ENCODE measurements around the gene DAZL.
A peak's percentile ranks its signal among the peaks of the same experiment; 100 is the strongest.
"Not testable (repeated sequence)": the region's sequence is repeated elsewhere in the genome, so short reads cannot be mapped to it uniquely, and the experiment has no call there.

DAZL gene, protein sequence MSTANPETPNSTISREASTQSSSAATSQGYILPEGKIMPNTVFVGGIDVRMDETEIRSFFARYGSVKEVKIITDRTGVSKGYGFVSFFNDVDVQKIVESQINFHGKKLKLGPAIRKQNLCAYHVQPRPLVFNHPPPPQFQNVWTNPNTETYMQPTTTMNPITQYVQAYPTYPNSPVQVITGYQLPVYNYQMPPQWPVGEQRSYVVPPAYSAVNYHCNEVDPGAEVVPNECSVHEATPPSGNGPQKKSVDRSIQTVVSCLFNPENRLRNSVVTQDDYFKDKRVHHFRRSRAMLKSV

DNA sequence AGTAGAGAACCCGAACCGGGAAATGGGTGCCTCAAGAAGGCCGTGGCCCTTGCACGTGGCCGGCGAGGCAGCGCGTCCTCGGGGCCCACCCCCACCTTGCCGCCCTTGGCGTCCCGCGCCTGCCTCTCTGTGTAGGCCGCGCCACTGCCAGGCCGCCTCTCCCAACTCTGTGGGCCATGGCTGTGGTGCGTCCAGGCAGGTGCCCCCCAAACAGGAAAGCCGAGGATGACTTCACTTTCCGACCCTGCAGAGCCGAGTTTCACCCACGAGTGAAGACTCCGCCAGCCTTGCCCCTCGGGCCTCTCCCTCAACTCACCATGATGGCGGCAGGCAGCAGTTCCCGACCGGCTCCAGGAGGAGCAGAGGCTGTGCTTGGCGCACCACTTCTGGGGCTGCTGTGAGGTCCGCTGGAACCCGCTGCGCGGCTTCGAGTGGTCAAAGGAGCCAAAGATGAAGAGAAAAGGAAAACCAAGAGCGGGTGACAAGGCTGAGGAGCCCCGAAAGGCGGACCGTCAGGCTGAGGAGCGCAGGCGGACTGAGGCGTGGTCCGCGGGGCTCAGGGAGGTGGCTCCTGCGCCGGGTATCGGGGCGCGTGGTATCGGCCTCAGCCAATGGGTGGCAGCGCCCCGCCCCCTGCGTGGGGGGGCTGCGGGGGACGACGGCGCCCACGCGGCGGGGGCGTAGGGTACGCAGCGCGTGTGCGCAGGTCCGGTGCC, at the start of gene DAZL:
TSS of gene DAZL (minus strand) at position 537 of the 716 bp plus-strand sequence. CDS start at position 319, 218 bp downstream.
- Mint-ChIP-seq H3K9me3 (no peaks in the 10 kb centered on the region), H3K27me3 (no peaks in the 10 kb centered on the region), H3K36me3 (no peaks in the 10 kb centered on the region), H3K27ac (peak within 1 kb of the TSS; percentile 38), H3K4me3 (no peak within 1 kb of the TSS), H3K4me1 (peaks cover 8% of the 10 kb centered on the region)
- ATAC-seq (ENCODE audit: low read depth), result no peak
- DNase-seq (ENCODE audit: low spot score in 2 of 2), result no peak

DNA sequence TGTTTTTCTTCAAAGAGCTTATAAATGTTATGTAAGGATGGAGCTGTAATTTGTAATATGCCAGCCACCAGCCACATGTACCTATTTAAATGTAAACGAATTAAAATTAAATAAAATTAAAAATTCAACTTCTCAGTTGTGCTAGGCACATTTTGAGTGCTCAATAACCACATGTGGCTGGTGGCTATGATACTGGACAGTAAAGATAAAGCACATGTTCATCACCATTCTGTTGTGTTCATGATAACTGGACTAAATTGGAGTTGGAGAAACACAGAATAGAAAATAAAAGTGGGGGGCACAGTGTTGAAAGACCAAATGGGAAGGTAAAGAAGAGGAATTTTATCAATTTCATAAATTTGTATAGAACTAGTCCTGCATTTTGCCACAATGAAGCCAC, 49.8 kb upstream of the DAZL start:
- no peak overlapping the region for H3K4me3 Mint-ChIP-seq
- H3K9me3 Mint-ChIP-seq, result no peaks in the 10 kb centered on the region
- H3K27ac Mint-ChIP-seq, result no peak overlapping the region
- DNase-seq (ENCODE audit: low spot score in 2 of 2), result no peak
- no peaks in the 10 kb centered on the region for H3K4me1 Mint-ChIP-seq
- peaks cover 4% of the 10 kb centered on the region for H3K27me3 Mint-ChIP-seq
- ATAC-seq (ENCODE audit: low read depth), result no peak
- H3K36me3 Mint-ChIP-seq, result no peaks in the 10 kb centered on the region

DNA sequence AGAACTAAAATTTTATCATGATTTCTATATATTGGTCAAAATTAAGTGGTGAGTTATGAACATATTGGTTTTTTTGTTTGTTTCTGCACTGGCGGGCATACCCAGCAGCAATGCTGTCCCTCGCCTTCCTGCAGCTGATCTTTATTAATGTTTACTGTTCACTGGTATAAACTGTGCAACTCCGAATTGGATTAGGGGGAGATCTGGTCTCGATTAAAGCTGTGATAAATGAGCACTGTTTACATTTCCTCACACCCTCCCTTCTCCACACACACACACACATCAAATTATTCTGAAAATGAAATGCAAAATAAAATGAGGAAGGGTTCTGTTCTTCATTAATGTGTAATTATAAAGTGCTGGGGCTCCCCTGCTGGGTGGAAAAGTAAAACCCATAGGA, 48.5 kb upstream of the DAZL start:
- H3K4me1 Mint-ChIP-seq, result no peaks in the 10 kb centered on the region
- no peaks in the 10 kb centered on the region for H3K9me3 Mint-ChIP-seq
- H3K4me3 Mint-ChIP-seq, result no peak overlapping the region
- peaks cover 4% of the 10 kb centered on the region for H3K27me3 Mint-ChIP-seq
- H3K36me3 Mint-ChIP-seq, result no peaks in the 10 kb centered on the region
- no peak overlapping the region for H3K27ac Mint-ChIP-seq
- no peak for ATAC-seq (ENCODE audit: low read depth)
- no peak for DNase-seq (ENCODE audit: low spot score in 2 of 2)

DNA sequence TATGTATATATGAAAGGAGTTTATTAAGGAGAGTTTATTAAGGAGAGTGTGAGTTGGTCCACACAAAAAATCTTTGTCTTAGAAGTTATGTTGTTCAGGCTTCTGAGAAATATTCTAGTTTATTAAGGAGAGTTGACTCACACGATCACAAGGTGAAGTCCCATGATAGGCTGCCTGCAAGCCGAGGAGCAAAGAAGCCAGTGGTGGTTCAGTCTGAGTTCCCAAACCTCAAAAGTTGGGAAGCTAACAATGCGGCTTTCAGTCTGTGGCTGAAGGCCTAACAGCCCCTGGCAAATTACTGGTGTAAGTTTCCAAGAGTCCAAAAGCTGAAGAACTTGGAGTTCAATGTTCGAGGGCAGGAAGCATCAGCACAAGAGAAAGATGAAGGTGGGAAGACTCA, 42.4 kb upstream of the DAZL start:
- H3K36me3 Mint-ChIP-seq, result no peaks in the 10 kb centered on the region

DNA sequence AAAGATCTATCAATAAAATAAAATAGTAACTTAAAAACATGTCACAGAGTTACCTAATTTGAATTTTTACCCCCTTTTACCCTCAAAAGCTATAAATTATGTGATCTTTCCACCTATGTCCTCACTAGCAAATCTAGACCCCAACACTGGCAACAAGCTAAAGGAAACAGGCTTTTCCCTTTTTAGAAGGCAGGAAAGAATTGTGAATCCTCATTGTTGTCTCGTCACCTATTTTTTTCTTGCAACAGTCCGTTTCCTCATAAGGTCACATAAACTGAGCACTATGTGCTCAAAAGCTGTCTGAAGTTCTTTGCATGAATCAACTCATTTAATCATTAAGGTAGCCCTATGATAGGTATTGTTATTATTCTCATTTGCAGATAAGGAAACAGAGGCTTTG, 34.6 kb upstream of the DAZL start:
- Mint-ChIP-seq H3K27me3 (peaks cover 1% of the 10 kb centered on the region), H3K4me3 (no peak overlapping the region), H3K27ac (no peak overlapping the region), H3K36me3 (no peaks in the 10 kb centered on the region), H3K9me3 (peaks cover 1% of the 10 kb centered on the region), H3K4me1 (no peaks in the 10 kb centered on the region)
- no peak for ATAC-seq (ENCODE audit: low read depth)
- DNase-seq (ENCODE audit: low spot score in 2 of 2), result no peak

More for the DNA sequence above, 42.4 kb upstream of the DAZL start:
- Mint-ChIP-seq H3K27me3 (no peaks in the 10 kb centered on the region), H3K27ac (no peak overlapping the region), H3K4me3 (no peak overlapping the region), H3K4me1 (no peaks in the 10 kb centered on the region), H3K9me3 (no peaks in the 10 kb centered on the region)
- no peak for DNase-seq (ENCODE audit: low spot score in 2 of 2)
- ATAC-seq (ENCODE audit: low read depth), result no peak

DNA sequence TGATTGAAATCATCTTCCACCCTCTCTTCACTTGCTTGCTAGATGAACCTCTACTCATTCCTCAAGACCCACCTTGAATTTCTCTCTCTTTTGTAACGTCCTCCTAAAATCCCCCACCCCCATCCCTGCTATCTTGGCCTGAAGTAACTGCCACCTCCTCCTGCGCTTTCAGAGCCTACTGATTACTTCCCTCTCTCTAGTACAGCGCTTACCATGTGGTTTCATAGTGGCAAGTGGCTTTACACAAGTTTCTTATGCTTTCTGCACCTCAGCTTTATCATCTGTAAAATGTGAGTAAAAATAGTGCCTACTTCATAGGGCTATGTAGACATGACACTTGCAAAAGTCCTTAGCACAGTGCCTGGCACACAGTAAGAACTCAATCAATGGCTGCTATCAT, 28.7 kb upstream of the DAZL start:
- ATAC-seq (ENCODE audit: low read depth) (no peak), DNase-seq (ENCODE audit: low spot score in 2 of 2) (no peak)
- H3K4me1 Mint-ChIP-seq, result peaks cover 5% of the 10 kb centered on the region
- H3K27ac Mint-ChIP-seq, result no peak overlapping the region
- H3K4me3 Mint-ChIP-seq, result no peak overlapping the region
- H3K9me3 Mint-ChIP-seq, result peaks cover 1% of the 10 kb centered on the region
- peaks cover 3% of the 10 kb centered on the region for H3K27me3 Mint-ChIP-seq
- no peaks in the 10 kb centered on the region for H3K36me3 Mint-ChIP-seq

DNA sequence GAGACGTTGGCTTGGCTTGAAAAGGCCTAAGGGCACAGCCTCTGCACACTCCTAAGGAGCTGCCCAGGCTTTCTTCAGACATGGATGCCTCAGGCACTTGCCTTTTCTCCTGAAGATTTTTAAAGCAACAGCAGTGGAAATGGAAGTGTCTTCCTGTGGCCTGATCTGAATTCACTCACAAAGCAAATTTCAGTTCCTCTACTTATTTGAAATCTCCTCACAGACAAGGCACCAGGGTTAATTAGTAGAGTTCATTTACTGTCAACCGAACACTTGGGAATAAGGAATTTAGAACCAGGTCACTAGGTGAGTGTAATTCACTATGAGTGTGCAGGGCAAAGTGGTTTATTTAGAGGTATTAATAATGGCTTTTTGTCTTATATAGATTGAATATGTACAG, 27.2 kb upstream of the DAZL start:
- H3K4me1 Mint-ChIP-seq, result peaks cover 5% of the 10 kb centered on the region
- H3K4me3 Mint-ChIP-seq, result no peak overlapping the region
- no peak for ATAC-seq (ENCODE audit: low read depth)
- peaks cover 1% of the 10 kb centered on the region for H3K9me3 Mint-ChIP-seq
- DNase-seq (ENCODE audit: low spot score in 2 of 2), result no peak
- H3K36me3 Mint-ChIP-seq, result no peaks in the 10 kb centered on the region
- H3K27ac Mint-ChIP-seq, result no peak overlapping the region
- H3K27me3 Mint-ChIP-seq, result peaks cover 2% of the 10 kb centered on the region

DNA sequence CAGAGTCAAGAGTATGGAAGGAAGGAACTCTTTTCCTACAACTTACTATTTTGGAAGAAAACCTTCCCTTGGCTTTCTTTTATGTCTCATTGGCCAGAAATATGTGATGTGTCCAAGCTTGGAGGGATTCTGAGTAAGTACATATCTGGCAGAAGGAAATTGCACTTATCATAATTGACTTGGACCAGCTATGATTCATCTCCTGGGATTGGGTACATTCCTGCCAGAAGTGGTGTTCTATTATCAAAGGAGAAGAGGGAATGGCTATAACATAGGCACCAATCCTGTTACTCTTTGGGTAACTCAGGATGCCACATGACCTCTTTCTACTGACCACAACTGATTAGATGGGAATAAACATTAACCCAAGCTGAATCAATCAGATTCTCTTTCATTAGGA, 13.5 kb upstream of the DAZL start:
- Mint-ChIP-seq H3K4me1 (peaks cover 6% of the 10 kb centered on the region), H3K36me3 (peaks cover 7% of the 10 kb centered on the region), H3K4me3 (no peak overlapping the region), H3K27me3 (peaks cover 2% of the 10 kb centered on the region), H3K9me3 (peaks cover 3% of the 10 kb centered on the region), H3K27ac (no peak overlapping the region)
- ATAC-seq (ENCODE audit: low read depth) (no peak), DNase-seq (ENCODE audit: low spot score in 2 of 2) (no peak)

DNA sequence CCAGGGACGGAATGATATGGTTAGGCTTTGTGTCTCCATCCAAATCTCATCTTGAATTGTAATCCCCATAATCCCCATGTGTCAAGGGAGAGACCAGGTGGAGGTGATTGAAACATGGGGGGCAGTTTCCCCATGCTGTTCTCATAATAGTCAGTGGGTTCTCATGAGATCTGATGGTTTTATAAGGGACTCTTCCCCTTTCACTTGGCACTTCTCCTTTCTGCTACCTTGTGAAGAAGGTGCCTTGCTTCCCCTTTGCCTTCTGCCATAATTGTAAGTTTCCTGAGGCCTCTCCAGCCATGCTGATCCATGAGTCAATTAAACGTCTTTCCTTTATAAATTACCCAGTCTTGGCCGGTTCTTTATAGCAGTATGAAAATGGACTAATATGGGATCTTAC, 11.9 kb upstream of the DAZL start:
- H3K4me1 Mint-ChIP-seq, H3K4me3 Mint-ChIP-seq: not testable (repeated sequence)

DNA sequence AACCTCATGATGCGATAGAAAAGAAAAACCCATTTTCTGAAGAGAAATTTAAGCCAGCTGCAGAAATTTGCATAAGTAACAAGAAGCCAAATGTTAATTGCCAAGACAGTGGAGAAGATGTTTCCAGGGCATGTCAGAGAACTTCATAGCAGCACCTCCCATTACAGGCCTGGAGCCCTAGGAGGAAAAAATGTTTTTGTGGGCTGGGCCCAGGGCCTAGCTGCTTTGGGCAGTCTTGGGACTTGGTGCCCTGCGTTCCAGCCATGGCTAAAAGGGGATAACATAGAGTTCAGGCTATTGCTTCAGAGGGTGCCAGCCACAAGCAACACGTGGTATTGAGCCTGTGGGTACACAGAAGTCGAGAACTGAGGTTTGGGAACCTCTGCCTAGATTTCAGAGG, 10.9 kb upstream of the DAZL start:
- ATAC-seq (ENCODE audit: low read depth), result no peak

More for the DNA sequence above, 11.9 kb upstream of the DAZL start:
- H3K36me3 Mint-ChIP-seq; DNase-seq (ENCODE audit: low spot score in 2 of 2); H3K9me3 Mint-ChIP-seq; H3K27ac Mint-ChIP-seq; H3K27me3 Mint-ChIP-seq: not testable (repeated sequence)
- ATAC-seq (ENCODE audit: low read depth), result peak; percentile 38

DNA sequence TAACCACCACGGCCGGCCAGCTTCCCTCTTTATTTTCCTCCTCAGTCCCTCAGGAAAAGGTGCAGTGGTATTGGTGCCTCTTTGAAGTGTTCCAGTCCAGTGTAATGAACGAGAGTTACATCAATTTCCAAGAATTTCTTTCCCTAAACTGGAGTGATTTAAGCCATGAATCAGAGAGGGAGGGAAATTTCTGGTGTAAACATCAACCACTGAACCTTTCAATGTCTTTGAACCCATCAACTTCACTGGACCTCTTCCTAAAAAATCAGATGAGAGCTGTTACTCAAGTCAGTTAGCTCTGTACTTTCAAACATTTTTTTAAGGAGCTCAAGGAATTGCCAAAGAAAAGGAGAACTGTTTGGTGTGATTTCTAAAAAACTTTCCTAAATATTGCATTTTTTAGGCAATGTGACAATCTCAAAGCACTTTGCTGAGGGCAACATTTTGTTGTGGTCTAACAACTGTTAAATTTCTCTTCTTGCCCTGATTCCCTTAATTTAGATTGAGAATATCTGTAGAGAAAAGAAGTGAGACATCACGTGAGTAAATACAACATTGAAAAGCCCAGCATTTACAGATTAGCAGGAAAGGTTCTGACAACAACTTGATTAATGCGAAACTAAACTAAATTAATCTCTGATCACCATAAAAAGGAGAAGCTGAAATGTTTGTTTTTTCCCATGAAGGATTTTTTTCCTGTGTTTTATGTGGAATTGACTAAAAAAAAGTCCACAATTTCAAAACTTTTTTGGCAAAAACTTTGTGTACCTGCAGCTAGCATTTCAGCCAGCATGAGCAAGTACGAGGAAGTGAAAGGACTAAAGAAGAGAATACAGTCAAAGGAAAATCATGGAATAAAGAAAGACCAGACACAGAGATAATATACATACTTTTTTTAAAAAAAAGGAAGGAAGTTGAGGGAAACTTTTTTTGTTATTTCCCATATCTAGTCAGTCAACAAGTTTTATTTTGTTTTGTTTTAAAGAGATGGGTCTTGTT, 9.1 kb upstream of the DAZL start:
- H3K9me3 Mint-ChIP-seq, result peaks cover 3% of the 10 kb centered on the region
- no peak overlapping the region for H3K4me3 Mint-ChIP-seq
- no peak for DNase-seq (ENCODE audit: low spot score in 2 of 2)
- no peak overlapping the region for H3K27ac Mint-ChIP-seq
- H3K36me3 Mint-ChIP-seq, result peaks cover 7% of the 10 kb centered on the region
- no peak for ATAC-seq (ENCODE audit: low read depth)
- peaks cover 5% of the 10 kb centered on the region for H3K27me3 Mint-ChIP-seq
- H3K4me1 Mint-ChIP-seq, result peaks cover 6% of the 10 kb centered on the region

More for the DNA sequence above, 10.9 kb upstream of the DAZL start:
- Mint-ChIP-seq H3K9me3 (peaks cover 3% of the 10 kb centered on the region), H3K4me1 (peaks cover 6% of the 10 kb centered on the region), H3K36me3 (peaks cover 7% of the 10 kb centered on the region), H3K27ac (no peak overlapping the region), H3K27me3 (peaks cover 3% of the 10 kb centered on the region), H3K4me3 (no peak overlapping the region)
- no peak for DNase-seq (ENCODE audit: low spot score in 2 of 2)

DNA sequence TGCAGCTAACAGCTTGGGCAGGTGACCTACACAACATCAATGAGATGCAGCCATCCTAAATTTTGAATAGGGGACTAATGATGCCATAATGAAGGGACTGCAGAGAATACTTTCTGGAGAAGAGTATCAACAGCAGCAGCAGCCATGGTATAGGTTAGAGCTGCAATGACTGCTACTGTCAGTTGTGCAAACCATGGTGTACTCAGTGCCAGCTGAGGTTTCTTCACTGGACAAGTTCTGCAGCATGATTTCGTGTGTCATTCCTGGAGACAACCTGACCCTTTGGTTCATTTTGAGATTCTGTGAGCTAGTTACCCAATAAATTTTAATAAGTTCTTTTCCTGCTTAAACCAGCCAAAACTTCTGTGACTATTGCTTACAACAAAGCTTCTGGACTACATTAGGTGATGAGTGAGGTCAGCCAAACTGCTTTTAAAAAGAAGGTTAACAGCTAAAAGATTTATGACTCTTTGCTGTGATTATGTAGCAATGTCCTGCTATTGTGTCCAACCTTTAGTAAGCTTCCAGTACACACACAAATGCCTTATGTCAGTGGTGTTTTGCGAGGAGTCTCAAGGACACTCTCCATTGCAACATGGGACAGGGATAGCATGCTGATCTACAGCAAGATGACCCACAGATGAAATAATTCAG, 4.8 kb upstream of the DAZL start:
- no peaks in the 10 kb centered on the region for H3K36me3 Mint-ChIP-seq
- peaks cover 3% of the 10 kb centered on the region for H3K27me3 Mint-ChIP-seq
- no peak for DNase-seq (ENCODE audit: low spot score in 2 of 2)
- H3K9me3 Mint-ChIP-seq, result no peaks in the 10 kb centered on the region
- peaks cover 4% of the 10 kb centered on the region for H3K4me1 Mint-ChIP-seq
- no peak for ATAC-seq (ENCODE audit: low read depth)
- H3K27ac Mint-ChIP-seq, result no peak overlapping the region
- H3K4me3 Mint-ChIP-seq, result no peak overlapping the region

DNA sequence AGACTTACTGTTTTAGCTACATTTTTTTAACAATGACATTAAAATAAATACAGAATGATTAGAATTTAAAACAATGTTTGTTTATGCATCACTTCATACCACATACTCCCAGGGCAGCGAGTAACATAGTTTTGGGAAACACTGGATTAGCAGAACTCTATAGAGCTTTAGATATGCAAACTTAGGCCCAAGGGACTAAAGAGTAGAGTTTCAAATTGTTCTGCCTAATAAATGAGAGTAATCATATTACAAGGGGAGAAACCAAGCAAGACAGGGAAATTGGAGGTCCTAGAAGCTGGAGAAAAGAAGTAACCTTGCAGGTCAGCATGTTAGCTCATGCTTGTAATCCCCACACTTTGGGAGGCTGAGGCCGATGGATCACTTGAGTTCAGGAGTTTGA, 3.6 kb upstream of the DAZL start:
- peaks cover 3% of the 10 kb centered on the region for H3K27me3 Mint-ChIP-seq
- no peaks in the 10 kb centered on the region for H3K9me3 Mint-ChIP-seq
- no peak overlapping the region for H3K4me3 Mint-ChIP-seq
- ATAC-seq (ENCODE audit: low read depth) (no peak), DNase-seq (ENCODE audit: low spot score in 2 of 2) (no peak)
- no peaks in the 10 kb centered on the region for H3K36me3 Mint-ChIP-seq
- H3K4me1 Mint-ChIP-seq, result peaks cover 4% of the 10 kb centered on the region
- H3K27ac Mint-ChIP-seq, result no peak overlapping the region

Measured in memory B cell (primary cell).